ENCODE measurements around the gene DDC.
"Not testable (repeated sequence)": the region's sequence is repeated elsewhere in the genome, so short reads cannot be mapped to it uniquely, and the experiment has no call there.

DDC gene

GRCh38 chr7:50552139-50552538 lies 13.1 kb downstream of the DDC start:
- DNase-seq (ENCODE audit: extremely low read depth, insufficient read length): no peak
- Histone ChIP-seq H3K36me3 (ENCODE audit: control insufficient read depth, insufficient read depth, low read length) (no peaks in the 10 kb centered on the region), H3K4me3 (replicated peaks; ENCODE audit: low read depth, low read length) (no peak overlapping the region), H3K27me3 (replicated peaks; ENCODE audit: control insufficient read depth, insufficient read depth, low read length) (no peaks in the 10 kb centered on the region; the same call in none of the 2 replicates)
- no peak for TF ChIP-seq CTCF (IDR thresholded peaks at IDR 0.05; ENCODE audit: insufficient read depth, low read length, poor library complexity, severe bottlenecking)

DNA sequence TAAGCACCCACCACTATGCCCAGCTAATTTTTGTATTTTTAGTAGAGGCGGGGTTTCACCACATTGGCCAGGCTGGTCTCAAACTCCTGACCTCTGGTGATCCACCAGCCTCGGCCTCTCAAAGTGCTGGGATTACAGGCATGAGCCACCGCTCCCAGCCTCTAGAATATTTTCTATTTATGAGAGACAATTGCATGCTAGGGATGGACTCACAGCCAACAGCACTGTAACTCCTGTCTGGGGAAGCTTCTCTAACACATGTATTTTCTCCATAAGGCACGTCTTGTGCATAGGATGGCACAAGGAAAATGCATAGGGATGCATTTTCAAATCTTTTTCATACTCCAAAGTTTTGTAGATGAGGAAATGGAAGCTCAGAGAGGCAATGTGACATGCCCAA lies 19.6 kb downstream of the DDC start:
- not testable (repeated sequence) for DNase-seq (ENCODE audit: extremely low read depth, insufficient read length); H3K4me3 ChIP-seq (replicated peaks; ENCODE audit: low read depth, low read length); H3K36me3 ChIP-seq (ENCODE audit: control insufficient read depth, insufficient read depth, low read length); H3K27me3 ChIP-seq (replicated peaks; ENCODE audit: control insufficient read depth, insufficient read depth, low read length)

DNA sequence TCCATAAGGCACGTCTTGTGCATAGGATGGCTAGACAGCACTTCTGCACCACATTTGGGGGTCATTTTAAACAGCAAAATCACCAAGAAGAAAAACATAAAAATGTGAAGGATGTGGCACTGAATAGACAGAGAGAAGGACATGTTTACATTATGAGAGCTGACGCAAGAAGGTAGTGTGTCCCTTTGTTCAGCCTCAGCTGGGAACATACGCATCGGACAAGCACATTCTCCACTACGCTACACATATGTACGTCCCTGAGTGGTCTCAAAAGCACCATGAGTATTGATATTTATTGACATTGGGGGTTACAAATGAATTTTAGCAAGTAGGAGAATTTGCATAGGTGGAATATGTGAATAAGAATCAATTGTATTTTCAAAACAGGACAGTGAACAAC lies 20.2 kb downstream of the DDC start:
- no peak for DNase-seq (ENCODE audit: extremely low read depth, insufficient read length)
- H3K4me3 ChIP-seq (replicated peaks; ENCODE audit: low read depth, low read length): no peak overlapping the region
- no peaks in the 10 kb centered on the region; the same call in 1 of the 2 replicates for H3K27me3 ChIP-seq (replicated peaks; ENCODE audit: control insufficient read depth, insufficient read depth, low read length)
- no peak for TF ChIP-seq CTCF (IDR thresholded peaks at IDR 0.05; ENCODE audit: insufficient read depth, low read length, poor library complexity, severe bottlenecking)
- no peaks in the 10 kb centered on the region for H3K36me3 ChIP-seq (ENCODE audit: control insufficient read depth, insufficient read depth, low read length)

GRCh38 chr7:50543776-50544442 lies 21.3 kb downstream of the DDC start:
- TF ChIP-seq CTCF (IDR thresholded peaks at IDR 0.05; ENCODE audit: insufficient read depth, low read length, poor library complexity, severe bottlenecking): no peak
- Histone ChIP-seq H3K36me3 (ENCODE audit: control insufficient read depth, insufficient read depth, low read length) (no peaks in the 10 kb centered on the region), H3K4me3 (replicated peaks; ENCODE audit: low read depth, low read length) (no peak overlapping the region), H3K27me3 (replicated peaks; ENCODE audit: control insufficient read depth, insufficient read depth, low read length) (no peaks in the 10 kb centered on the region; the same call in none of the 2 replicates)
- DNase-seq (ENCODE audit: extremely low read depth, insufficient read length): no peak

DNA sequence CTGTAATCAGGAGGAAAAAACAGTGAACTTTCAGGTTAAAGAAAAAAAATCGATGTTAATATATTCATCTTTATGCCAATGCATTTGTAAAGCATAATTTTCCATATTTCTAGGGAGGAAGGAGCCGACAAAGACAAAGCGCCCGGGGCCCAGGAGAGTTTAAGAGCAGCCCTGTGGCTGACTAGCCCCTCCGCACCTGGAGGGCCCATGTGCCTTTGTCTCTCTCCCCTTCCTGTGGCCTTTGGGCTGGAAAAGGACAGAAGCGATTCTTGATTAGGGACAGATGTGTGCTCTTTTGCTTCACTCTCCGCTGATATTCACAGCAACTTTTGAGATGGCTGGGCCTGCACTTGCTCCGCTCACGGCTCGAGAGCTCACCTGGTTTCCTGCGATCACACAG lies 23.1 kb downstream of the DDC start:
- H3K27me3 ChIP-seq (replicated peaks; ENCODE audit: control insufficient read depth, insufficient read depth, low read length): no peaks in the 10 kb centered on the region; the same call in none of the 2 replicates
- no peak overlapping the region for H3K4me3 ChIP-seq (replicated peaks; ENCODE audit: low read depth, low read length)
- TF ChIP-seq CTCF (IDR thresholded peaks at IDR 0.05; ENCODE audit: insufficient read depth, low read length, poor library complexity, severe bottlenecking): no peak
- no peaks in the 10 kb centered on the region for H3K36me3 ChIP-seq (ENCODE audit: control insufficient read depth, insufficient read depth, low read length)
- no peak for DNase-seq (ENCODE audit: extremely low read depth, insufficient read length)

DNA sequence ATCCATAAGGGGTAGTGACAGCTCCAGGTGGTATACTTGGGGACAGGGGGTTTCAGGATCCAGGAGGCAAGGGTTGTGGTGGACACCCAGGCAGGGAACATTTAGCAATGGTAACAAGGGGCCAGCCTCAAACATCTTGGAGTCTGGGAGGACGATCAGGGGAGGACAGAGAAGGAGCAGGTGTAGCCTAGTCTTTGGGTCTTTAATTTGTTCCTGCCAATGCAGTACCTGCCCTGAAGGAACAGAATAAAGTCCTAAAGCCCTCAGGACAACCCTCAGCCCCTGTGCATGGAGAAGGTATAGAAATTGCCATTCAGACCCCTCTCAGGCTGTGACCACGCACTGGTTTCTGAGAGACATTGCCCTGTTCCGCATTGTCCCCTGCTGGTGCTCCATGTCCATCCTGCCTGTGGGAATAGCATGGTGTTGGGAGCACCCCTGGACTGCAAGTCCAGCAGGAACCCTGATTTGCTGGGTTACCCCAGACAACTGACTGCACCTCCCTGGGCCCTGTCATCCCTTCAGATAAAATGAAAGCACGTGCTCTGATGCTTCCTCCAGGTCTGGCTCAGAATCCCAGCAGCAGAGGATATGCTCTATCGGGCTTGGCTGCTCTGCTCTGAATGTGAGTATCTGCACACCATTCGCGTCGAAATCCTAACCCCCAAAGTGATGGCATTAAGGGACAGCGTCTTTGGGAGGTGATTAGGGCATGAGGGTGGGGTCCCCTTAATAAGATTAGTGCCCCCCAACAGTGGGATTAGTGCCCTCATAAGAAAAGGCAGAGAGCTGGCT lies 24.2 kb downstream of the DDC start:
- Histone ChIP-seq H3K4me3 (replicated peaks; ENCODE audit: low read depth, low read length) (no peak overlapping the region), H3K36me3 (ENCODE audit: control insufficient read depth, insufficient read depth, low read length) (no peaks in the 10 kb centered on the region), H3K27me3 (replicated peaks; ENCODE audit: control insufficient read depth, insufficient read depth, low read length) (no peaks in the 10 kb centered on the region; the same call in none of the 2 replicates)
- no peak for TF ChIP-seq CTCF (IDR thresholded peaks at IDR 0.05; ENCODE audit: insufficient read depth, low read length, poor library complexity, severe bottlenecking)
- DNase-seq (ENCODE audit: extremely low read depth, insufficient read length): no peak

All from GM06990 (cell line).